HepG2 (cell line): ENCODE data around the gene TMEM107. TPM values are rescaled to one million over a fixed set of nuclear protein-coding genes. Genes with fewer than 3 reads are reported as not detected.

Experiments
- ATM ChIP-seq: fragments of 450-650 bp; IDR thresholded peaks from 2 replicates; pipeline ENCODE4 v1.7.1; 2017; ENCODE audit warnings: mild to moderate bottlenecking, borderline replicate concordance
- CBX1 ChIP-seq: IDR thresholded peaks from one replicate; pipeline ENCODE4 v1.6.1; 2016; ENCODE audit warnings: antibody characterized with exemption, low read depth
- CENPT ChIP-seq: sonication (generic); formaldehyde crosslinking; IDR thresholded peaks from 2 replicates; pipeline ENCODE4 v1.8.0; 2022; ENCODE audit warnings: low read depth, mild to moderate bottlenecking, moderate library complexity, missing genetic modification reagents
- FOXJ3 ChIP-seq: sonication (generic); formaldehyde crosslinking; IDR thresholded peaks from 2 replicates; pipeline ENCODE4 v1.4.0; 2020; ENCODE audit warnings: missing genetic modification reagents, mild to moderate bottlenecking, borderline replicate concordance
- HDAC1 ChIP-seq: sonication (generic); formaldehyde crosslinking; IDR thresholded peaks from 2 replicates; pipeline ENCODE4 v1.5.1; 2020; ENCODE audit warnings: mild to moderate bottlenecking, missing genetic modification reagents
- RBM39 ChIP-seq: fragments of 200-400 bp; formaldehyde crosslinking; IDR thresholded peaks from one replicate; pipeline ENCODE4 v1.6.1; 2018; ENCODE audit warnings: antibody characterized with exemption, mild to moderate bottlenecking, low read depth, low read length; ENCODE audit not compliant: poor library complexity, severe bottlenecking
- RELA ChIP-seq: sonication (generic); formaldehyde crosslinking; IDR thresholded peaks from 2 replicates; pipeline ENCODE4 v1.4.0; 2020; ENCODE audit warnings: missing genetic modification reagents
- SMAD1 ChIP-seq: sonication (generic); formaldehyde crosslinking; IDR thresholded peaks from 2 replicates; pipeline ENCODE4 v1.4.0; 2020; ENCODE audit warnings: missing genetic modification reagents, low read depth, mild to moderate bottlenecking, borderline replicate concordance
- ZBTB21 ChIP-seq: sonication (generic); formaldehyde crosslinking; IDR thresholded peaks from 2 replicates; pipeline ENCODE4 v1.4.0; 2020; ENCODE audit warnings: missing genetic modification reagents
- ZNF296 ChIP-seq: sonication (generic); formaldehyde crosslinking; conservative IDR thresholded peaks from 2 replicates; pipeline ENCODE4 v1.5.0; 2020; ENCODE audit warnings: mild to moderate bottlenecking, missing genetic modification reagents
- ZNF432 ChIP-seq: sonication (generic); formaldehyde crosslinking; IDR thresholded peaks from 2 replicates; pipeline ENCODE4 v1.5.0; 2020; ENCODE audit warnings: missing genetic modification reagents, mild to moderate bottlenecking, borderline replicate concordance
- ZNF713 ChIP-seq: sonication (generic); formaldehyde crosslinking; IDR thresholded peaks from 2 replicates; pipeline ENCODE4 v1.4.0; 2020; ENCODE audit warnings: mild to moderate bottlenecking, missing genetic modification reagents
- polyA plus RNA-seq, 8 experiments: library from polyadenylated mRNA; depleted of rRNA in 3 of 8; stranded (reverse) in 7 of 8; unstranded in 1 of 8; fragments of >200 nt; fragmentation: Illumina TruSeq in 4 of 8; extraction: Trizol in 4 of 8; gene quantifications; 2 replicates each; pipeline versions ENCODE4 v1.2.1 to v1.2.3, GENCODE V29; 2011 to 2016; ENCODE audit warnings: low read depth in 4 of 8, missing spikeins in 1 of 8, mixed read lengths in 1 of 8; ENCODE audit not compliant: insufficient read depth in 1 of 8
- total RNA-seq, 5 experiments: library from RNA; depleted of rRNA; stranded (reverse); fragments of >200 nt; fragmentation: Illumina TruSeq; extraction: Trizol; gene quantifications; 2 replicates each; pipeline ENCODE4 v1.2.3, GENCODE V29; 2016; ENCODE audit warnings: low read depth in 1 of 5
- TF ChIP-seq, protein P1 (sequence below): sonication (generic); formaldehyde crosslinking; IDR thresholded peaks from 2 replicates; pipeline ENCODE4 v1.5.1; 2020; ENCODE audit warnings: missing genetic modification reagents, mild to moderate bottlenecking, borderline replicate concordance
- TF ChIP-seq, protein P2 (sequence below): sonication (generic); formaldehyde crosslinking; IDR thresholded peaks from 2 replicates; pipeline ENCODE4 v1.5.1; 2020; ENCODE audit warnings: mild to moderate bottlenecking, moderate library complexity, missing genetic modification reagents
- TF ChIP-seq, protein P3 (sequence below): sonication (generic); formaldehyde crosslinking; IDR thresholded peaks from 2 replicates; pipeline ENCODE4 v1.8.1; 2023; ENCODE audit warnings: mild to moderate bottlenecking, moderate library complexity, missing genetic modification reagents
- TF ChIP-seq, protein P4 (sequence below): sonication (generic); formaldehyde crosslinking; conservative IDR thresholded peaks from 2 replicates; pipeline ENCODE4 v1.8.0; 2022; ENCODE audit warnings: mild to moderate bottlenecking, moderate library complexity, missing genetic modification reagents
- TF ChIP-seq, protein P5 (sequence below): sonication (generic); formaldehyde crosslinking; IDR thresholded peaks from 2 replicates; pipeline ENCODE4 v1.5.0; 2020; ENCODE audit warnings: missing genetic modification reagents

The TMEM107 gene
- total and polyA plus RNA-seq, 2 of the 13 experiments (the other 11 are each of a cell fraction or from before 2014, with no cell fraction given): 7.2 to 15.3 TPM

DNA sequence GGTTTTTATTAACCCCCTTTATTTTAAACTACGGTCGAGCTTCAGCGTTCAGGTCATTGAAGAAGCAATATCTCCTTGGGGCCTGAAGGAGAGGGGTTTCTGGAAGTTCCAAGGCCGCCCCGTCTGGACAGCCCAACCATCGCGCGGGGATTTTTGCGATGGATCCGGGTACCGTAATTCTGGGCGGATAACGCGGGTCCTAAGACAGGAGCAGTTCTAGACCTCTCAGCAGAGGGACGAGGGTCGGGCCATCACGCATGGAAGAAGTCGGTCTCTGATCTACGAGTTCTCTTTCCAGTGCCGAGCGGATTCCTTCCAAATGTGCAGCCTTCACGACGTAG is 10.2 kb upstream of the TMEM107 start (continued):
- TF ChIP-seq, protein P1, sequence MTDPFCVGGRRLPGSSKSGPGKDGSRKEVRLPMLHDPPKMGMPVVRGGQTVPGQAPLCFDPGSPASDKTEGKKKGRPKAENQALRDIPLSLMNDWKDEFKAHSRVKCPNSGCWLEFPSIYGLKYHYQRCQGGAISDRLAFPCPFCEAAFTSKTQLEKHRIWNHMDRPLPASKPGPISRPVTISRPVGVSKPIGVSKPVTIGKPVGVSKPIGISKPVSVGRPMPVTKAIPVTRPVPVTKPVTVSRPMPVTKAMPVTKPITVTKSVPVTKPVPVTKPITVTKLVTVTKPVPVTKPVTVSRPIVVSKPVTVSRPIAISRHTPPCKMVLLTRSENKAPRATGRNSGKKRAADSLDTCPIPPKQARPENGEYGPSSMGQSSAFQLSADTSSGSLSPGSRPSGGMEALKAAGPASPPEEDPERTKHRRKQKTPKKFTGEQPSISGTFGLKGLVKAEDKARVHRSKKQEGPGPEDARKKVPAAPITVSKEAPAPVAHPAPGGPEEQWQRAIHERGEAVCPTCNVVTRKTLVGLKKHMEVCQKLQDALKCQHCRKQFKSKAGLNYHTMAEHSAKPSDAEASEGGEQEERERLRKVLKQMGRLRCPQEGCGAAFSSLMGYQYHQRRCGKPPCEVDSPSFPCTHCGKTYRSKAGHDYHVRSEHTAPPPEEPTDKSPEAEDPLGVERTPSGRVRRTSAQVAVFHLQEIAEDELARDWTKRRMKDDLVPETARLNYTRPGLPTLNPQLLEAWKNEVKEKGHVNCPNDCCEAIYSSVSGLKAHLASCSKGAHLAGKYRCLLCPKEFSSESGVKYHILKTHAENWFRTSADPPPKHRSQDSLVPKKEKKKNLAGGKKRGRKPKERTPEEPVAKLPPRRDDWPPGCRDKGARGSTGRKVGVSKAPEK (CRISPR knock-in tag): peak; percentile 95; the same call in 1 of the 2 replicates
- TF ChIP-seq SMAD1 (peak; percentile 96), RELA (no peak), ATM (no peak), HDAC1 (no peak; the same call in 1 of the 2 replicates), CBX1 (no peak), RBM39 (no peak), ZBTB21 (CRISPR knock-in tag) (no peak), CENPT (CRISPR knock-in tag) (no peak), ZNF296 (CRISPR knock-in tag) (0 out of 2 replicates have a peak, but pooled peaks have one; percentile 49), ZNF432 (CRISPR knock-in tag) (peak; percentile 52; the same call in 1 of the 2 replicates), FOXJ3 (CRISPR knock-in tag) (no peak), ZNF713 (CRISPR knock-in tag) (peak; percentile 76; the same call in 1 of the 2 replicates)
- TF ChIP-seq, protein P2, sequence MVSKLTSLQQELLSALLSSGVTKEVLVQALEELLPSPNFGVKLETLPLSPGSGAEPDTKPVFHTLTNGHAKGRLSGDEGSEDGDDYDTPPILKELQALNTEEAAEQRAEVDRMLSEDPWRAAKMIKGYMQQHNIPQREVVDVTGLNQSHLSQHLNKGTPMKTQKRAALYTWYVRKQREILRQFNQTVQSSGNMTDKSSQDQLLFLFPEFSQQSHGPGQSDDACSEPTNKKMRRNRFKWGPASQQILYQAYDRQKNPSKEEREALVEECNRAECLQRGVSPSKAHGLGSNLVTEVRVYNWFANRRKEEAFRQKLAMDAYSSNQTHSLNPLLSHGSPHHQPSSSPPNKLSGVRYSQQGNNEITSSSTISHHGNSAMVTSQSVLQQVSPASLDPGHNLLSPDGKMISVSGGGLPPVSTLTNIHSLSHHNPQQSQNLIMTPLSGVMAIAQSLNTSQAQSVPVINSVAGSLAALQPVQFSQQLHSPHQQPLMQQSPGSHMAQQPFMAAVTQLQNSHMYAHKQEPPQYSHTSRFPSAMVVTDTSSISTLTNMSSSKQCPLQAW (CRISPR knock-in tag): 0 out of 2 replicates have a peak, but pooled peaks have one; percentile 27
- TF ChIP-seq, protein P3, sequence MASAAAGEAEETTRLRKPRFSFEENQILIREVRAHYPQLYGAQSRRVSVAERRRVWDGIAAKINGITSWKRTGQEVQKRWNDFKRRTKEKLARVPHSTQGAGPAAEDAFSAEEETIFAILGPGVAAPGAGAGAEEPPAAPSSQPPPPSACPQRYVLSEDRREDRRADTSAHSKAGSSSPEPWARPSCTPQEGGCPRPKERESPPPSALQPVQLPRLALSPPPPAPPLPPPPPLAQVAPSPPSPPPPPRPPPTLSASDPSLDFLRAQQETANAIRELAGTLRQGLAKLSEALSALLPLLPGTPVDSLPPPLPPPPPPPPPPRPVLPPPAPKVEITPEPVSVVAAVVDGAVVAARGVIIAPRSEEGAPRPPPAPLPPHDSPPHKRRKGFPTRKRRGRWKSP (CRISPR knock-in tag): no peak
- TF ChIP-seq, protein P4, sequence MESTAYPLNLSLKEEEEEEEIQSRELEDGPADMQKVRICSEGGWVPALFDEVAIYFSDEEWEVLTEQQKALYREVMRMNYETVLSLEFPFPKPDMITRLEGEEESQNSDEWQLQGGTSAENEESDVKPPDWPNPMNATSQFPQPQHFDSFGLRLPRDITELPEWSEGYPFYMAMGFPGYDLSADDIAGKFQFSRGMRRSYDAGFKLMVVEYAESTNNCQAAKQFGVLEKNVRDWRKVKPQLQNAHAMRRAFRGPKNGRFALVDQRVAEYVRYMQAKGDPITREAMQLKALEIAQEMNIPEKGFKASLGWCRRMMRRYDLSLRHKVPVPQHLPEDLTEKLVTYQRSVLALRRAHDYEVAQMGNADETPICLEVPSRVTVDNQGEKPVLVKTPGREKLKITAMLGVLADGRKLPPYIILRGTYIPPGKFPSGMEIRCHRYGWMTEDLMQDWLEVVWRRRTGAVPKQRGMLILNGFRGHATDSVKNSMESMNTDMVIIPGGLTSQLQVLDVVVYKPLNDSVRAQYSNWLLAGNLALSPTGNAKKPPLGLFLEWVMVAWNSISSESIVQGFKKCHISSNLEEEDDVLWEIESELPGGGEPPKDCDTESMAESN: peak; percentile 40; the same call in 1 of the 2 replicates
- TF ChIP-seq, protein P5, sequence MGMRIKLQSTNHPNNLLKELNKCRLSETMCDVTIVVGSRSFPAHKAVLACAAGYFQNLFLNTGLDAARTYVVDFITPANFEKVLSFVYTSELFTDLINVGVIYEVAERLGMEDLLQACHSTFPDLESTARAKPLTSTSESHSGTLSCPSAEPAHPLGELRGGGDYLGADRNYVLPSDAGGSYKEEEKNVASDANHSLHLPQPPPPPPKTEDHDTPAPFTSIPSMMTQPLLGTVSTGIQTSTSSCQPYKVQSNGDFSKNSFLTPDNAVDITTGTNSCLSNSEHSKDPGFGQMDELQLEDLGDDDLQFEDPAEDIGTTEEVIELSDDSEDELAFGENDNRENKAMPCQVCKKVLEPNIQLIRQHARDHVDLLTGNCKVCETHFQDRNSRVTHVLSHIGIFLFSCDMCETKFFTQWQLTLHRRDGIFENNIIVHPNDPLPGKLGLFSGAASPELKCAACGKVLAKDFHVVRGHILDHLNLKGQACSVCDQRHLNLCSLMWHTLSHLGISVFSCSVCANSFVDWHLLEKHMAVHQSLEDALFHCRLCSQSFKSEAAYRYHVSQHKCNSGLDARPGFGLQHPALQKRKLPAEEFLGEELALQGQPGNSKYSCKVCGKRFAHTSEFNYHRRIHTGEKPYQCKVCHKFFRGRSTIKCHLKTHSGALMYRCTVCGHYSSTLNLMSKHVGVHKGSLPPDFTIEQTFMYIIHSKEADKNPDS: no peak
